Heart right ventricle (tissue), 16 donors: ENCODE results near the gene GATAD2A. TPM values are rescaled to one million over a fixed set of nuclear protein-coding genes. Genes with fewer than 3 reads are reported as not detected.

ENCODE experiments used
- ATAC-seq, 8 donors: fragments of 200-7000 bp; cut with Tn5 transposase; one replicate each; pipeline ENCODE4 v1.9.1; 2020; ENCODE audit warnings: mild to moderate bottlenecking in 8 of 8, moderate library complexity in 8 of 8, moderate number of reproducible peaks in 1 of 8
- DNase-seq, 2 donors: peaks; one replicate each; pipeline ENCODE4 v3.0.0-alpha.2; 2020
- H3K27ac ChIP-seq, 10 donors: fragments of 200-600 bp; sonication (generic) in 2 of 10; one replicate each; pipeline versions ENCODE4 v1.5.0 to v1.8.0; 2020 to 2022; ENCODE audit warnings: mild to moderate bottlenecking in 3 of 10
- H3K27me3 ChIP-seq, 7 donors: fragments of 200-600 bp; one replicate each; pipeline ENCODE4 v1.8.0; 2021 to 2022; ENCODE audit warnings: mild to moderate bottlenecking in 2 of 7
- H3K36me3 ChIP-seq, 9 donors: fragments of 200-600 bp; sonication (generic) in 1 of 9; one replicate each; pipeline versions ENCODE4 v1.5.0 to v1.8.0; 2020 to 2022; ENCODE audit warnings: mild to moderate bottlenecking in 2 of 9
- H3K4me1 ChIP-seq, 9 donors: fragments of 200-600 bp; sonication (generic) in 1 of 9; one replicate each; pipeline versions ENCODE4 v1.5.0 to v1.8.0; 2020 to 2022; ENCODE audit warnings: mild to moderate bottlenecking in 4 of 9
- H3K4me3 ChIP-seq, 10 donors: fragments of 200-600 bp; sonication (generic) in 2 of 10; one replicate each; pipeline versions ENCODE4 v1.5.0 to v1.8.0; 2020 to 2022; ENCODE audit warnings: mild to moderate bottlenecking in 7 of 10, moderate library complexity in 2 of 10
- H3K9me3 ChIP-seq, 11 donors: fragments of 200-600 bp in 10 of 11; sonication (generic) in 2 of 11; one replicate each; pipeline versions ENCODE4 v1.5.0 to v1.8.0; 2013 to 2022; ENCODE audit warnings: mild to moderate bottlenecking in 2 of 11, control low read depth in 1 of 11, moderate library complexity in 1 of 11
- CTCF ChIP-seq, 9 donors: fragments of 200-600 bp; sonication (generic) in 2 of 9; IDR thresholded peaks; one replicate each; pipeline versions ENCODE4 v1.5.0 to v1.8.0; 2021 to 2022; ENCODE audit warnings: antibody characterized with exemption in 9 of 9, mild to moderate bottlenecking in 5 of 9, moderate library complexity in 1 of 9
- WGBS, 2 donors: extraction: QIAGEN DNeasy Blood & Tissue Kit; methylation state at CpG; one replicate each; pipeline ENCODE4 v1.1.7; 2013; ENCODE audit warnings: inconsistent platforms in 1 of 2; 5-methylcytosine and 5-hydroxymethylcytosine counted together
- intact Hi-C, 10 donors: fragments of 100-400 bp; cut with DNase I; formaldehyde crosslinking; loops; one replicate each; pipeline versions ENCODE4 v1.11.1 to v1.14.2; 2022
- microRNA-seq, 2 donors: library from miRNA; unstranded; fragments of <30 nt; microRNA quantifications; one replicate each; pipeline ENCODE4 v1.2.0, GENCODE V29; 2021
- polyA plus RNA-seq, 2 donors: library from polyadenylated mRNA; stranded (reverse); fragments of 200-250 nt; gene quantifications; one replicate each; pipeline ENCODE4 v1.2.3, GENCODE V29; 2013
- total RNA-seq, 10 donors: library from RNA; stranded (reverse); fragmentation: NEBNext Ultra II Directional in 3 of 10; extraction: Animal tissue kit (Norgen Biotek cat#: 25700) in 3 of 10; gene quantifications; one replicate each; pipeline versions ENCODE4 v1.2.1 to v1.2.4, GENCODE V29; 2021 to 2023
- donor health status: Arrhythmogenic right ventricular cardiomyopathy.
- donor health status: ischemic (EF 13 %, LVEDD 7.1; RV severe dilation, severe dysfunction).
- donor health status: healthy with polysubstance abuse.
- donor health status: DM: no; HTN: yes; CAD: no.
- donor health status: DM: no; HTN: no; CAD: no.
- donor health status: ischemic (EF 25% LVEDD 6.9; RV normal size, moderate dysfunction).
- donor health status: ischemic (EF 25% LVEDD 5.7; RV mildly dilated, moderate dysfunction).
- donor health status: healthy.
- donor health status: DM: yes; HTN: yes; CAD: no.
- donor health status: Ischemic cardiomyopathy.
- donor health status: ischemic (EF 35%, LVEDD 5.7; RV mildly dilated, moderate dysfunction).
- donor health status: nonischemic (EF 11% LVEDD 7.7; RV severe dilation, severe dysfunction).
- donor health status: DM: yes; HTN: yes; CAD: no.
- donor health status: PGD.
- donor health status: ischemic (EF 29% LVEDD 5.4; RV normal size, mild dysfunction).
- donor health status: nonischemic (EF 23%, LVEDD 6.1; RV moderate dilation, normal function).

GATAD2A gene
- total and polyA plus RNA-seq, 12 donors: 7.5 to 48.5 (median 25.8) TPM

GRCh38 chr19:19558055-19558454 lies 152.6 kb downstream of the GATAD2A start:
- H3K4me1 ChIP-seq: no peaks in the 10 kb centered on the region
- WGBS, 2 donors: 79 to 81% methylated on average over 15 of the region's 15 CpGs

More at GRCh38 chr19:19558055-19558454, 152.6 kb downstream of the GATAD2A start:
- Histone ChIP-seq H3K27me3 (peaks cover 0 to 3% (median 0%) of the 10 kb centered on the region in 7 donors), H3K9me3 (no peaks in the 10 kb centered on the region), H3K4me3 (no peak overlapping the region), H3K36me3 (no peaks in the 10 kb centered on the region), H3K27ac (no peak overlapping the region)
- intact Hi-C loops: no loop called here
- peak in 2 of 8 donors; percentile 39 to 63 for ATAC-seq
- no peak for TF ChIP-seq CTCF (IDR thresholded peaks at IDR 0.05)
- DNase-seq: no peak

Small RNA genes within 50 kb of the gene (microRNA-seq; reads per million reads assigned to microRNA genes)
- 0 reads per million in 2 donors for gene MIR640

Other genes with a start within 250 kb of the GATAD2A start
- gene MEF2B, start 235.4 kb upstream of the GATAD2A start, total RNA-seq: under 1 TPM in 7 of 10 donors, not detected in 3; 0.34 to 0.99 (median 0.54) TPM
- gene MEF2B, start 235.4 kb upstream of the GATAD2A start, polyA plus RNA-seq: 1 to 10 TPM in 1 of 2 donors, under 1 TPM in 1; 0.41 to 2.3 TPM
- gene BORCS8, start 213.5 kb upstream of the GATAD2A start, total RNA-seq: 10 to 100 TPM; 21.1 to 33.2 (median 25.0) TPM
- 10 to 100 TPM; 22.0 to 27.9 TPM for gene BORCS8, start 213.5 kb upstream of the GATAD2A start, polyA plus RNA-seq
- gene RFXANK, start 213.4 kb upstream of the GATAD2A start, total RNA-seq: 10 to 100 TPM; 30.6 to 42.6 (median 35.8) TPM
- 100 to 1,000 TPM in 1 of 2 donors, 10 to 100 TPM in 1; 87.6 to 109 TPM for gene RFXANK, start 213.4 kb upstream of the GATAD2A start, polyA plus RNA-seq
- gene NR2C2AP, start 202.3 kb upstream of the GATAD2A start, total RNA-seq: 1 to 10 TPM; 3.2 to 8.5 (median 5.1) TPM
- 10 to 100 TPM in 1 of 2 donors, 1 to 10 TPM in 1; 9.3 to 23.4 TPM for gene NR2C2AP, start 202.3 kb upstream of the GATAD2A start, polyA plus RNA-seq
- gene NCAN, start 193.7 kb upstream of the GATAD2A start, total RNA-seq: not detected
- gene NCAN, start 193.7 kb upstream of the GATAD2A start, polyA plus RNA-seq: not detected
- 1 to 10 TPM in 4 of 10 donors, under 1 TPM in 6; 0.17 to 2.1 (median 0.64) TPM for gene TM6SF2, start 132.4 kb upstream of the GATAD2A start, total RNA-seq
- under 1 TPM; 0.20 to 0.66 TPM for gene TM6SF2, start 132.4 kb upstream of the GATAD2A start, polyA plus RNA-seq
- 10 to 100 TPM; 33.6 to 50.2 (median 44.8) TPM for gene SUGP1, start 85.2 kb upstream of the GATAD2A start, total RNA-seq
- 10 to 100 TPM; 30.1 to 32.0 TPM for gene SUGP1, start 85.2 kb upstream of the GATAD2A start, polyA plus RNA-seq
- 10 to 100 TPM; 29.3 to 48.6 (median 36.7) TPM for gene MAU2, start 84.8 kb upstream of the GATAD2A start, total RNA-seq
- gene MAU2, start 84.8 kb upstream of the GATAD2A start, polyA plus RNA-seq: 10 to 100 TPM; 11.2 to 39.4 TPM
- 1 to 10 TPM in 1 of 10 donors, under 1 TPM in 8, not detected in 1; 0.23 to 1.2 (median 0.45) TPM for gene TSSK6, start 109.9 kb downstream of the GATAD2A start, total RNA-seq
- gene TSSK6, start 109.9 kb downstream of the GATAD2A start, polyA plus RNA-seq: under 1 TPM; 0.29 to 0.49 TPM
- gene NDUFA13, start 110.5 kb downstream of the GATAD2A start, total RNA-seq: 1,000 to 10,000 TPM in 9 of 10 donors, 100 to 1,000 TPM in 1; 856 to 1,274 (median 1,129) TPM
- gene NDUFA13, start 110.5 kb downstream of the GATAD2A start, polyA plus RNA-seq: 1,000 to 10,000 TPM; 1,172 to 1,278 TPM
- 1 to 10 TPM; 2.1 to 4.1 (median 2.4) TPM for gene YJEFN3, start 123.2 kb downstream of the GATAD2A start, total RNA-seq
- gene YJEFN3, start 123.2 kb downstream of the GATAD2A start, polyA plus RNA-seq: 10 to 100 TPM in 1 of 2 donors, 1 to 10 TPM in 1; 4.0 to 13.1 TPM
- under 1 TPM in 8 of 10 donors, not detected in 2; 0.09 to 0.61 (median 0.23) TPM for gene CILP2, start 132.6 kb downstream of the GATAD2A start, total RNA-seq
- under 1 TPM; 0.07 to 0.23 TPM for gene CILP2, start 132.6 kb downstream of the GATAD2A start, polyA plus RNA-seq
- gene PBX4, start 213.0 kb downstream of the GATAD2A start, total RNA-seq: 1 to 10 TPM in 1 of 10 donors, under 1 TPM in 2, not detected in 7; 0.25 to 1.2 (median 0.36) TPM
- gene PBX4, start 213.0 kb downstream of the GATAD2A start, polyA plus RNA-seq: under 1 TPM; 0.06 to 0.51 TPM
- 1 to 10 TPM in 3 of 10 donors, under 1 TPM in 6, not detected in 1; 0.25 to 1.9 (median 0.94) TPM for gene LPAR2, start 222.5 kb downstream of the GATAD2A start, total RNA-seq
- 1 to 10 TPM in 1 of 2 donors, under 1 TPM in 1; 0.52 to 1.2 TPM for gene LPAR2, start 222.5 kb downstream of the GATAD2A start, polyA plus RNA-seq
- gene GMIP, start 238.0 kb downstream of the GATAD2A start, total RNA-seq: 10 to 100 TPM in 1 of 10 donors, 1 to 10 TPM in 9; 1.4 to 11.8 (median 2.4) TPM
- gene GMIP, start 238.0 kb downstream of the GATAD2A start, polyA plus RNA-seq: 1 to 10 TPM; 1.6 to 2.5 TPM